HL-60 (cell line): ENCODE data around the gene VWA8.

Experiments
- DNase-seq, 2 experiments: peaks; one replicate each; pipeline ENCODE4 v3.0.0-alpha.2; 2010 to 2020; ENCODE audit warnings: low read depth in 1 of 2, low spot score in 1 of 2
- H3K27ac ChIP-seq: fragments of 250-450 bp; sonication (Bioruptor Pico); replicated peaks from 2 replicates; pipeline ENCODE4 v1.5.1; 2020; ENCODE audit warnings: mild to moderate bottlenecking, moderate library complexity
- H3K27me3 ChIP-seq: fragments of 250-450 bp; sonication (Bioruptor Pico); 2 replicates; pipeline ENCODE4 v1.5.1; 2021; ENCODE audit warnings: mild to moderate bottlenecking, moderate library complexity; ENCODE audit not compliant: insufficient read depth, poor library complexity, severe bottlenecking
- H3K4me3 ChIP-seq: replicated peaks from 2 replicates; pipeline ENCODE4 v1.5.1; 2011; ENCODE audit warnings: mild to moderate bottlenecking, control low read depth, low read length; ENCODE audit not compliant: insufficient read depth
- CTCF ChIP-seq: IDR thresholded peaks from one replicate; pipeline ENCODE4 v1.5.1; 2011; ENCODE audit warnings: low read length, control low read depth, inconsistent platforms; ENCODE audit not compliant: insufficient read depth
- GABPA ChIP-seq: IDR thresholded peaks from 2 replicates; pipeline ENCODE4 v1.6.1; 2012; ENCODE audit warnings: low read depth
- POLR2AphosphoS5 ChIP-seq: IDR thresholded peaks from 2 replicates; pipeline ENCODE4 v1.6.1; 2012; ENCODE audit warnings: low read depth
- REST ChIP-seq: IDR thresholded peaks from 2 replicates; pipeline ENCODE4 v1.6.1; 2012; ENCODE audit warnings: low read depth; ENCODE audit not compliant: insufficient replicate concordance
- SPI1 ChIP-seq: IDR thresholded peaks from 2 replicates; pipeline ENCODE4 v1.6.1; 2012; ENCODE audit warnings: low read depth, mild to moderate bottlenecking, borderline replicate concordance

VWA8 gene

GRCh38 chr13:41820581-41821237 is 140.2 kb downstream of the VWA8 start:
- no peak for DNase-seq
- Histone ChIP-seq H3K4me3 (no peak overlapping the region), H3K27ac (no peak overlapping the region), H3K27me3 (no peaks in the 10 kb centered on the region)
- TF ChIP-seq CTCF = no peak
- TF ChIP-seq SPI1 = peak; percentile 86

GRCh38 chr13:41816057-41816456 is 144.9 kb downstream of the VWA8 start:
- DNase-seq = no peak
- Histone ChIP-seq H3K27ac (no peak overlapping the region), H3K4me3 (no peak overlapping the region), H3K27me3 (no peaks in the 10 kb centered on the region)
- TF ChIP-seq SPI1 (no peak), POLR2AphosphoS5 (no peak), GABPA (no peak)

GRCh38 chr13:41813426-41813825 is 147.5 kb downstream of the VWA8 start:
- TF ChIP-seq SPI1 (no peak), REST (no peak), POLR2AphosphoS5 (no peak), GABPA (no peak), CTCF (no peak)
- DNase-seq = no peak
- no peaks in the 10 kb centered on the region for H3K27me3 ChIP-seq
- H3K4me3 ChIP-seq = no peak overlapping the region
- no peak overlapping the region for H3K27ac ChIP-seq

GRCh38 chr13:41812851-41813250 is 148.1 kb downstream of the VWA8 start:
- Histone ChIP-seq H3K4me3 (no peak overlapping the region), H3K27ac (no peak overlapping the region), H3K27me3 (no peaks in the 10 kb centered on the region)
- TF ChIP-seq POLR2AphosphoS5 = no peak
- TF ChIP-seq CTCF = no peak
- no peak for TF ChIP-seq GABPA
- no peak for TF ChIP-seq SPI1
- no peak for TF ChIP-seq REST
- DNase-seq = no peak
